OCI-LY7 (cell line): ENCODE measurements around the gene HRAS.

ENCODE experiments used
- CTCF ChIP-seq: fragments of 200-600 bp; sonication (generic); conservative IDR thresholded peaks from 2 replicates; pipeline ENCODE4 v1.5.1; 2014; ENCODE audit warnings: mild to moderate bottlenecking, antibody characterized with exemption, low read length, moderate library complexity, mixed read lengths
- EZH2phosphoT487 ChIP-seq: fragments of 200-600 bp; sonication (generic); IDR thresholded peaks from 2 replicates; pipeline ENCODE4 v1.6.1; 2018; ENCODE audit warnings: low read depth, borderline replicate concordance, mild to moderate bottlenecking, mixed run types, antibody characterized with exemption, low read length, moderate library complexity, mixed read lengths

GRCh38 chr11:497565-498296 lies 37.6 kb downstream of the HRAS start:
- TF ChIP-seq CTCF (no peak), EZH2phosphoT487 (no peak)
